GM18505 (cell line): Measurements from ENCODE around the gene DPY19L3.
"Not testable (repeated sequence)": the region's sequence is repeated elsewhere in the genome, so short reads cannot be mapped to it uniquely, and the experiment has no call there.

Experiments used
- ATAC-seq: cut with Tn5 transposase; IDR thresholded peaks from one replicate; pipeline ENCODE4 v1.9.1; 2021; ENCODE audit not compliant: unreplicated experiment
- POLR2A ChIP-seq: IDR thresholded peaks from 4 replicates; pipeline ENCODE4 v1.6.1; 2011; ENCODE audit warnings: borderline replicate concordance; ENCODE audit not compliant: insufficient read depth, insufficient read length; ENCODE audit errors: extremely low read depth

The DPY19L3 gene

GRCh38 chr19:32465176-32465575 is 59.6 kb downstream of the DPY19L3 start:
- no peak for ATAC-seq
- TF ChIP-seq POLR2A = no peak

- ATAC-seq = no peak
- TF ChIP-seq POLR2A = no peak
Measured at GRCh38 chr19:32469795-32470194, 64.2 kb downstream of the DPY19L3 start.

- no peak for TF ChIP-seq POLR2A
- ATAC-seq = no peak
Measured at GRCh38 chr19:32471095-32471494, 65.5 kb downstream of the DPY19L3 start.

- no peak for TF ChIP-seq POLR2A
- ATAC-seq = no peak
Measured at GRCh38 chr19:32471811-32472210, 66.2 kb downstream of the DPY19L3 start.

- no peak for ATAC-seq
- TF ChIP-seq POLR2A = no peak
Measured at GRCh38 chr19:32475141-32476031, 69.8 kb downstream of the DPY19L3 start.

- TF ChIP-seq POLR2A = no peak
- ATAC-seq = no peak
Measured at GRCh38 chr19:32476032-32476350, 70.4 kb downstream of the DPY19L3 start.

GRCh38 chr19:32480321-32480720 is 74.8 kb downstream of the DPY19L3 start:
- no peak for TF ChIP-seq POLR2A
- no peak for ATAC-seq

GRCh38 chr19:32483574-32483973 is 78.0 kb downstream of the DPY19L3 start:
- no peak for ATAC-seq

GRCh38 chr19:32489971-32490370 is 84.4 kb downstream of the DPY19L3 start:
- no peak for ATAC-seq
- no peak for TF ChIP-seq POLR2A

More at GRCh38 chr19:32483574-32483973, 78.0 kb downstream of the DPY19L3 start:
- no peak for TF ChIP-seq POLR2A

- no peak for TF ChIP-seq POLR2A
- ATAC-seq = no peak
Measured at GRCh38 chr19:32497391-32497790, 91.8 kb downstream of the DPY19L3 start.

- TF ChIP-seq POLR2A = no peak
- ATAC-seq = no peak
Measured at GRCh38 chr19:32498648-32499200, 93.2 kb downstream of the DPY19L3 start.

GRCh38 chr19:32512498-32512897 is 106.9 kb downstream of the DPY19L3 start:
- ATAC-seq = not testable (repeated sequence)

- ATAC-seq = no peak
- TF ChIP-seq POLR2A = no peak
Measured at GRCh38 chr19:32519023-32519422, 113.5 kb downstream of the DPY19L3 start.

GRCh38 chr19:32522967-32523366 is 117.4 kb downstream of the DPY19L3 start:
- no peak for TF ChIP-seq POLR2A
- no peak for ATAC-seq
